Keratinocyte (primary cell): ENCODE measurements around the gene NYAP2. TPM values are rescaled to one million over a fixed set of nuclear protein-coding genes. Genes with fewer than 3 reads are reported as not detected.

Experiments
- DNase-seq: peaks from one replicate; pipeline ENCODE4 v3.0.0-alpha.2; 2011; ENCODE audit warnings: low read depth, missing footprints, low spot score
- FAIRE-seq: peaks from 2 replicates; lab custom pipeline; 2011; peaks lifted over from hg19 to GRCh38; lab: Jason Lieb, UNC
- H2AFZ ChIP-seq: 2 replicates; pipeline ENCODE4 v1.6.0; 2012; ENCODE audit warnings: low read length, control low read depth, inconsistent platforms; ENCODE audit not compliant: control insufficient read depth
- H3K27ac ChIP-seq: 2 replicates; pipeline ENCODE4 v1.5.1; 2011; ENCODE audit warnings: low read length; ENCODE audit not compliant: control insufficient read depth, insufficient read depth
- H3K27me3 ChIP-seq: 3 replicates; pipeline ENCODE4 v1.6.0; 2011; ENCODE audit warnings: low read length; ENCODE audit not compliant: control insufficient read depth, insufficient read depth; ENCODE audit errors: extremely low read depth
- H3K36me3 ChIP-seq, 2 experiments: 2 replicates in 1 of 2; 3 replicates in 1 of 2; pipeline ENCODE4 v1.5.1; 2011; ENCODE audit warnings: low read length in 2 of 2, mild to moderate bottlenecking in 1 of 2; ENCODE audit not compliant: control insufficient read depth in 2 of 2, insufficient read depth in 2 of 2; ENCODE audit errors: extremely low read depth in 1 of 2
- H3K4me1 ChIP-seq: 3 replicates; pipeline ENCODE4 v1.5.1; 2011; ENCODE audit warnings: low read length; ENCODE audit not compliant: control insufficient read depth, insufficient read depth; ENCODE audit errors: extremely low read depth
- H3K4me2 ChIP-seq: 3 replicates; pipeline ENCODE4 v1.6.0; 2011; ENCODE audit warnings: low read depth, low read length; ENCODE audit not compliant: control insufficient read depth, insufficient read depth; ENCODE audit errors: extremely low read depth
- H3K4me3 ChIP-seq, 3 experiments: fragments of 200-600 bp in 1 of 3; sonication (generic) in 1 of 3; 2 replicates in 2 of 3; 3 replicates in 1 of 3; pipeline ENCODE4 v1.5.1; 2011 to 2016; ENCODE audit warnings: low read length in 3 of 3, mild to moderate bottlenecking in 3 of 3, control low read depth in 2 of 3, inconsistent platforms in 1 of 3, low read depth in 1 of 3, mixed read lengths in 1 of 3, mixed run types in 1 of 3, moderate library complexity in 1 of 3; ENCODE audit not compliant: control insufficient read depth in 2 of 3, insufficient read depth in 2 of 3; ENCODE audit errors: extremely low read depth in 1 of 3
- H3K79me2 ChIP-seq: 2 replicates; pipeline ENCODE4 v1.6.0; 2012; ENCODE audit warnings: low read length; ENCODE audit not compliant: control insufficient read depth, insufficient read depth
- H3K9ac ChIP-seq: 3 replicates; pipeline ENCODE4 v1.6.0; 2011; ENCODE audit warnings: low read length; ENCODE audit not compliant: control insufficient read depth, insufficient read depth; ENCODE audit errors: extremely low read depth
- H3K9me1 ChIP-seq: 3 replicates; pipeline ENCODE4 v1.6.0; 2011; ENCODE audit warnings: low read length; ENCODE audit not compliant: control insufficient read depth, insufficient read depth; ENCODE audit errors: extremely low read depth
- H3K9me3 ChIP-seq: 2 replicates; pipeline ENCODE4 v1.5.1; 2012; ENCODE audit warnings: low read depth, low read length; ENCODE audit not compliant: control insufficient read depth
- H4K20me1 ChIP-seq: 3 replicates; pipeline ENCODE4 v1.6.0; 2011; ENCODE audit warnings: low read length; ENCODE audit not compliant: control insufficient read depth, insufficient read depth; ENCODE audit errors: extremely low read depth
- EZH2 ChIP-seq: IDR thresholded peaks from one replicate; pipeline ENCODE4 v1.6.1; 2012; ENCODE audit warnings: inconsistent platforms, mild to moderate bottlenecking, low read length, moderate library complexity
- dilution Hi-C: fragments of 300-500 bp; cut with MboI; formaldehyde crosslinking; loops from one replicate; pipeline ENCODE4 v1.7.0; 2020; ENCODE audit warnings: low sequenced_read_pairs; ENCODE audit not compliant: extremely low pct_ligation_motif_present
- polyA plus RNA-seq, 5 experiments: library from polyadenylated mRNA; depleted of rRNA in 3 of 5; stranded (reverse) in 3 of 5; stranded (forward) in 1 of 5; unstranded in 1 of 5; fragments of >200 nt; gene quantifications; 1 replicate in 1 of 5; 2 replicates in 3 of 5; 3 replicates in 1 of 5; pipeline versions ENCODE4 v1.2.1 to v1.2.3, GENCODE V29; 2011 to 2012; ENCODE audit warnings: missing spikeins in 2 of 5, low read depth in 1 of 5, low replicate concordance in 1 of 5
- TF ChIP-seq, protein P1 (sequence below), 3 experiments: IDR thresholded peaks in 1 of 3; conservative IDR thresholded peaks in 1 of 3; optimal IDR thresholded peaks in 1 of 3; 2 replicates in 2 of 3; 3 replicates in 1 of 3; pipeline versions ENCODE3 to v1.5.1; 2011; ENCODE audit warnings: low read length in 3 of 3, mild to moderate bottlenecking in 3 of 3, moderate library complexity in 2 of 3, control low read depth in 1 of 3, inconsistent platforms in 1 of 3; ENCODE audit not compliant: insufficient read depth in 2 of 3; ENCODE audit errors: extremely low read depth in 1 of 3

NYAP2 gene
- polyA plus RNA-seq, 1 donor (not counting 4 experiments of a cell fraction or from before 2014, with no cell fraction given), result not detected

DNA sequence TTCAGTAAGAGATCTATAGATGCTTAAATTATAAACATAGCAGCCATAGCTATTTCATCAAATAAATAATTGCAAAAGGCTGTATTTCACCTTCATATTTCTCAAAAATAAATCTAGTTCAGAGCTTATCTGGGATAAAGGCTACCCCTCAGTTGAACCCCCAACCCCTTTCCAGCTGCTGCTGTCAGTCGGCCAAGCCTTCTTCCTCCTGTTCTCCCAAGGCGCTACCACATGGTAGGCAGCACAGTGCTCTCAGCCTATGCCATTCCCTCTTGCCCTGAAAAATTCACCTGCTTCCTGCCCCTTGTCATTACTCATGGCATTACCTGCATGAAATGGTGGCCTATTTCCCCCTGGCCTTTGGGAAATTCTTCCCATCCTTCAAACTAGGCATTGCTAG, 136.5 kb downstream of the NYAP2 start:
- Histone ChIP-seq H3K4me1 (no peaks in the 10 kb centered on the region), H3K9me3 (no peaks in the 10 kb centered on the region), H3K36me3 (no peaks in the 10 kb centered on the region), H3K4me3 (no peak overlapping the region), H3K27me3 (no peaks in the 10 kb centered on the region), H3K27ac (no peak overlapping the region), H2AFZ (no peak overlapping the region), H3K79me2 (no peaks in the 10 kb centered on the region), H3K9ac (no peak overlapping the region), H3K4me2 (no peak overlapping the region), H3K9me1 (no peaks in the 10 kb centered on the region), H4K20me1 (no peaks in the 10 kb centered on the region)
- dilution Hi-C loops, result no loop called here
- FAIRE-seq (no peak), DNase-seq (no peak)
- TF ChIP-seq, protein P1, sequence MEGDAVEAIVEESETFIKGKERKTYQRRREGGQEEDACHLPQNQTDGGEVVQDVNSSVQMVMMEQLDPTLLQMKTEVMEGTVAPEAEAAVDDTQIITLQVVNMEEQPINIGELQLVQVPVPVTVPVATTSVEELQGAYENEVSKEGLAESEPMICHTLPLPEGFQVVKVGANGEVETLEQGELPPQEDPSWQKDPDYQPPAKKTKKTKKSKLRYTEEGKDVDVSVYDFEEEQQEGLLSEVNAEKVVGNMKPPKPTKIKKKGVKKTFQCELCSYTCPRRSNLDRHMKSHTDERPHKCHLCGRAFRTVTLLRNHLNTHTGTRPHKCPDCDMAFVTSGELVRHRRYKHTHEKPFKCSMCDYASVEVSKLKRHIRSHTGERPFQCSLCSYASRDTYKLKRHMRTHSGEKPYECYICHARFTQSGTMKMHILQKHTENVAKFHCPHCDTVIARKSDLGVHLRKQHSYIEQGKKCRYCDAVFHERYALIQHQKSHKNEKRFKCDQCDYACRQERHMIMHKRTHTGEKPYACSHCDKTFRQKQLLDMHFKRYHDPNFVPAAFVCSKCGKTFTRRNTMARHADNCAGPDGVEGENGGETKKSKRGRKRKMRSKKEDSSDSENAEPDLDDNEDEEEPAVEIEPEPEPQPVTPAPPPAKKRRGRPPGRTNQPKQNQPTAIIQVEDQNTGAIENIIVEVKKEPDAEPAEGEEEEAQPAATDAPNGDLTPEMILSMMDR (optimal IDR thresholded peaks at IDR 0.05 in 1 of 3, IDR thresholded peaks at IDR 0.05 in 1 of 3, conservative IDR thresholded peaks at IDR 0.05 in 1 of 3; ENCODE audit: extremely low read depth in 1 of 3, insufficient read depth in 2 of 3, low read length in 3 of 3), result no peak
- no peak for TF ChIP-seq EZH2

DNA sequence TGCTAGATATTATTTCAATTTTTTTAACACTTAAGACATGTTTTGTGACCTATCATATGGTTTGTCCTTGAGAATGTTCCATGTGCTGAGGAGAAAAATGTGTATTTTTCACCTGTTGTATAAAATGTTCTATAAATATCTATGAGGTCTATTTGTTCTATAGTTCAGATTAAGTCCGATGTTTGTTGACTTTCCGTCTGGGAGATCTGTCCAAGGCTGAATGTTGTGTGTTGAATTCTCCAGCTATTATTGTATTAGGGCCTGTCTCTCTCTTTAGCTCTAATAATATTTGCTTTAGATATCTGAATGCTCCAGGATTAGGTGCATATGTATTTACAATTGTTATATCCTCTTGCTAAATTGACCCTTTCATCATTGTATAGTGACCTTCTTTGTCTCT, 144.1 kb downstream of the NYAP2 start:
- Histone ChIP-seq H3K9me1 (no peaks in the 10 kb centered on the region), H3K4me3 (no peak overlapping the region), H3K27me3 (no peaks in the 10 kb centered on the region), H2AFZ (no peak overlapping the region), H3K4me1 (no peaks in the 10 kb centered on the region), H3K9ac (no peak overlapping the region), H3K79me2 (no peaks in the 10 kb centered on the region), H3K27ac (no peak overlapping the region), H3K36me3 (no peaks in the 10 kb centered on the region), H3K9me3 (no peaks in the 10 kb centered on the region), H3K4me2 (no peak overlapping the region), H4K20me1 (no peaks in the 10 kb centered on the region)
- FAIRE-seq (no peak), DNase-seq (no peak)
- dilution Hi-C loops, result no loop called here
- TF ChIP-seq EZH2, result no peak
- TF ChIP-seq, protein P1 (optimal IDR thresholded peaks at IDR 0.05 in 1 of 3, IDR thresholded peaks at IDR 0.05 in 1 of 3, conservative IDR thresholded peaks at IDR 0.05 in 1 of 3; ENCODE audit: extremely low read depth in 1 of 3, insufficient read depth in 2 of 3, low read length in 3 of 3), result no peak
